HG03432 (cell line): ENCODE results near the gene ACTN4.
A peak's percentile ranks its signal among the peaks of the same experiment; 100 is the strongest.
"Not testable (repeated sequence)": the region's sequence is repeated elsewhere in the genome, so short reads cannot be mapped to it uniquely, and the experiment has no call there.

Experiments
- ATAC-seq: cut with Tn5 transposase; IDR thresholded peaks from one replicate; pipeline ENCODE4 v1.9.1; 2021; ENCODE audit warnings: mild to moderate bottlenecking, moderate library complexity; ENCODE audit not compliant: unreplicated experiment

ACTN4 gene

DNA sequence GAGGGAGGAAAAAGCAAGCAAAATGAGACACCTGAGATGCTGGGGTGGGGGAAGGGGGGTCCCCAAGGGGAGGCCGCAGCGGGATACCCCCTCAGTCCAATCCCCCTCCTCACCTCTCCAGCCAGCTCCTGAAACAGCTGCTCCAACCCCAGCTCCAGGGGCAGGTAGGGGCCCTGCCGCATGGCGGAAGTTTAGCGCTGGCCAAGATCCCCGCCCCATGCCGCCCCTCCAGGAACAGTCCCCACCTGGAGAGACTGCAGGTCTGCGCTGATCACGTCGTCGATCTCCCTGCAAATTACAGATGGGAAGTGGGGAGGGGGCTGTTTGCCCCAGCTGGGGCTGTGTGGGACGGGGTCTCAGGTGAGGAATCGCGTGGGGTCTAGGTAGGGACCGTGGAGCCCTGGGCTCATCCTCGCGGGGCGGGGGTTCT lies 87.8 kb downstream of the ACTN4 start:
- no peak for ATAC-seq

DNA sequence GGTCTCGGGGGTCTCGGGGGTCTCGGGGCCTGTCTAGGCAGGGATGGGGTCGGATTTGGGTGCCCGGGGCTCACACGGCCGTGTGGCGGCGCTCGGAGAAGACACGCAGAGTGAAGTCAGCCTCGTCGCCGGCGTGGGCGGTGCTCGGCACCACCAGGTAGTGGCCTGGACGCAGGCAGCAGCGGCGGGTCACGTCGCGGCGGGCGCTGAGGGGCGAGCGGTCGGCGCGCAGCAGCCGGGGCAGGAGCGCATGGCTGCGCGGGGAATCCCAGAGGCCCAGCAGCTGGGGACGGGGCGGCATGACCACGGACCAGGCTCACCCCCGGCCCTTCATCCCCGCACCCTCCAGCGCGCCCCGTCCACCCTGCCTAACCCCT lies 88.6 kb downstream of the ACTN4 start:
- ATAC-seq = peak; percentile 26

DNA sequence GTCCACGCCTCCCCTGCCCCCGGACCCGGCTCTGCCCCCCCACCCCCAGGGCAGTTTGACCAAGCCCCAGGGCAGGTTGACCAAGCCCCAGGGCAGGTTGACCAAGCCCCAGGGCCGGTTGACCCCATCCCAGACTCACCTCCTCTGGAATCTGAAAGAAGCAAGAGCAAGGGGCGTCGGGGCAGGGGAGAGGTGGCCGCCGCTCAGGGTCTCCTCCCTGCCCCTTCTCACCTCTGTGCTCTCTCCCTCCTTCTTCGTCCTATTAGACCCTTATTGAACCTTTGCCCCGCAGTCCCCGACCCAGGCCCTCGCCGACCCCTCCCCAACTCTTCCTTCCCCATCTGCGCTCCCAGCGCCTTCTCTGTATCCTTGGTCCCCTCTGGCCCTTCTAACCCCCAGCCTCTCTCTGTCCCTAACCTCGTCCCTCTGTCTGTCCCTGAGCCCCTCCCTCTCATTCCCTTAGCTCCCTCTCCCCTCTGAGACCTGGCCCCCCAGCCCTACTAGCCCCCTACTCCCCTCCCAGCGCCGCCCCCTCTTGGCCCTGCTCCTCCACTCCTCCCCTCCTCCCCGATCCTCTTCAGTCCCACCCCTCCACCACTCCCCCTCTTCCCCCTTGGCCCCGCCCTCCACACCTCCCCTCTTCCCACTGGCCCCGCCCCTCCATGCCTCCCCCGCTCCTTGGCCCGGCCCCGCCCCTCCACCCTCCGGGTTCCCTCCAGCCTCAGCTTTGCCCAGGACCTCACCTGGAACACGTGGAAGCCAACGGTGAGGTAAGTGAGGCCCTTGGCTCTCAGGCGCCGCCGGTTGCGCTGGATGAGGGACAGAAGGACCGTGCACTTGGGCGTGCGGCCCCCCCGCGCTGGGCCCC lies 89.2 kb downstream of the ACTN4 start:
- no peak for ATAC-seq

DNA sequence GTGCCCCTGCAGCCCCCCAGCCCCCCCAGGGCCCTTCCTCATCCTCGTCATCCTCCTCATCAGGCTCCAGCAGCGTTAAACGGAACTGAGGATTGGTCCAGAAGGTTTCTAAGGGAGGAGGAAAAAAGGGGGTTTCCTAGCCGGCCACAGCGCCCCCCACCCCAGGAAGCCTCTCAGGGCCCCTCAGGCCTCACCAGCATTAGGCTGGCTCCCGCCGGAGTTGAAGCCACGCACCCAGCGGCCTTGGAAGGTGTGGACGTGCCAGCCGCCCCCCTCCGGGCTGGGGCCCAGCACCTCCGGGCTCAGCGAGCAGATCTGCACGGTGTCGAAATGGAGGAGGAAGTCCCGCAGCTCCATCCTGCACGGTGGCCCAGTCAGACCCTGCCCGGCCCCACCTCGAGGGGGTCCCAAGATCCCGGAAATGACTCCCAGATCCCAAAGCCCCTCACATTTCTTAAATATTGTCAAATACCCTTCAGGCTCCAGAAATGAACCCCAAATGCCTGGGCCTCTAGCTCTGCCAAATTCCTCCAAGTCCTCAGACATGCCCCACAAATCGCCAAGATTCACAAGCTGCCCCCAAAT lies 89.9 kb downstream of the ACTN4 start:
- ATAC-seq = no peak

DNA sequence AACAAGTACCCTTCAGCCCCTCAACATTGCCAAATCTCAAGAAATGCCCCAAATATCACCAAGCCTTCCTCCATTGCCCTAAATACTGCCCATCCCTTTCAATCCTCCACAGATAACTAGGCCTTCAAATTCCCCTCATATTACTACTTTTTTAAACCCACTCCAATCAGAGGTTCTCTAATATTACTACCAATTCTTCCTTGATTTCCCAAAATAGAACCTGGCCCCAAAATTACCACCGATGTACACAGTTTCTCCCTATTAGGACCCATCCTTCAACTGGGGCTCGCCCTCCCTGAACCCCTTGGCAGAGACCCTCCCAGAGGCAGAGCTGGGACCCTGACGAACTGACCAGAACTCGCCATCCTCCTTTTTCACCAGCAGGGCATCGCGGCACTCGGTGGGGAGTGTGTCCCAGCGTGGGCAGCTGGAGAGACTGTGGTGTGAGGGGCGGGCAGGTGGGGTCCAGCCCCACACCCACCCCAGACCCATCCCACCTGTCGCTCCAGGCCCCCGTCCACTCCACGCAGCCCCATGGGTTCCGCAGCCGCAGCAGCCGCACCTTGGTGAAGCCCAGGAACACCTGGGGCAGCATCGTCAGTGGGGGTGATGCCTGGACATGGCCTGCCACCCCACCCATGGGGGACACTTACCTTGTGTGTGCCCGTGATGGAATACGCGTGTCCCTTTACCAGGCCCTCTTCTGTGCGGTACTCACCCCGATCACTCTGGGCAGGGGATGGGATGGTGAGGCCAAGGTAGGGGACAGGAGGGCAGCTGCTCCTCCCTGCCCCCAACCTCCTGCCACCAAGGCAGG lies 90.7 kb downstream of the ACTN4 start:
- no peak for ATAC-seq

DNA sequence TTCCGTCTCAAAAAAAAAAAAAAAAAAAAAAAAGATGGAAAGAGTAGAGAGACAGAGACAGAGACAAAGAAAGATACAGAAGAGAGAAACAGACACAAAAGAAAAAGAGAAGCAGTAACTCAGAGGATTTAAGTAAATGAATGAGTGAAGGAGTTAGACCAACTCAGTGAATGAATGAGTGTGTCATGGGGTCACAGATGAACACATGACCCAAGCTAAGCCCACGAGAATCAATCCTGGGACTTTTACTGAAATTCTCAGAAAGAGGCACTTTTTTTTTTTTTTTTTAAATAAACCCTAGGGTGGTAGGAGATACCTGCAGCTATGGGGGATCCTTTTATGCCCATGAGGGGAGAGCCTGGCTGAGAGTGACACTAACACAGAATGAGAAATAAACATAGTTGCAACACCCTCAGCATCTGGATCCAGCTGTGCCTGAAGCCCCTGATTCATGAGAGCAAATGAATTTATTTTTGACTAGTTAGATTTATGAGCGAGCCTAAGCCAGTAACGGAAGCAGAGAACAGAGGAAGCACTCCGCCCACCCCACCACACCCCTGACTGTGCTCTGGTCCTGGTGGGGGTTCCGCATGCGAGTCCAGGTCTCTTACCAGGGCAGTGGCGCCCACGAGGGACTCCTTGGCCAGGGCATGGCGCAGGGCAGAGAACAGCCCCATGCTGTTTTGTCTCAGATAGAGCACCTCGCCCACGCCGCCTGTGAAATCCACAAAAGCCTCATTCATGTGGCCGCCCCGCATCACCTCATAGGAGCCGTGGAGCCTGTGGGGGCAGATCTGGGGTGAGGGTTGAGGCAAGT lies 92.2 kb downstream of the ACTN4 start:
- no peak for ATAC-seq

DNA sequence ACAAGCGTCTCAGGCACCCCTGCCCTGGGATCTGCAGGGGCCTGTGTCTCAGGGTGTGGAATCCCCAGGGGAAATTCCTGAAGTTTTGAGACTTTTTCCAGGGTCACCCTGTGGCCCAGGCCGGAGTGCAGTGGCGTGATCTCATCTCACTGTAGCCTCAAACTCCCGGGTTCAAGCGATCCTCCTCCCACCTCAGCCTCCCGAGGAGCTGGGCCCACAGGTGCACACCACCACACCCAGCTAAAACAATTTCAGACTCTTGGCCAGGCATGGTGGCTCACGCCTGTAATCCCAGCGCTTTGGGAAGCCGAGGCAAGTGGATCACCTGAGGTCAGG lies 92.8 kb downstream of the ACTN4 start:
- ATAC-seq = no peak

DNA sequence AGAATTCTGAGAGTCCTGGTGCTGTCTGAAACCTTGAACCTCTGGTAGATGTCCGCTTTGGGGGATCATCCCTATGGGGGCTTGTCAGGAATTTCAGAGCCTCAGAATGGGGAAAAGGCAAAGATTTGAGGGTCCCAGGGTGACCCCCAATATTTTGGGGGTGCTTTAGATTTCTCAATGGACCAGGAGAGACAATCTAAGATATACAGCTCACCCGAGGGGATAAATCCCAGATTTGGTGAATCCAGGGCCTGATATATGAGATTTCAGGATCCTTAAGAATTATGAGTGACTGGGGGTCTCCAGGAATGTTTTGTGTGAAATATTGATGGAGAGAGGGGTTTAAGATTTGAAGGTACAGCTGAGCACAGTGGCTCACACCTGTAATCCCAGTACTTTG lies 93.5 kb downstream of the ACTN4 start:
- ATAC-seq = no peak

DNA sequence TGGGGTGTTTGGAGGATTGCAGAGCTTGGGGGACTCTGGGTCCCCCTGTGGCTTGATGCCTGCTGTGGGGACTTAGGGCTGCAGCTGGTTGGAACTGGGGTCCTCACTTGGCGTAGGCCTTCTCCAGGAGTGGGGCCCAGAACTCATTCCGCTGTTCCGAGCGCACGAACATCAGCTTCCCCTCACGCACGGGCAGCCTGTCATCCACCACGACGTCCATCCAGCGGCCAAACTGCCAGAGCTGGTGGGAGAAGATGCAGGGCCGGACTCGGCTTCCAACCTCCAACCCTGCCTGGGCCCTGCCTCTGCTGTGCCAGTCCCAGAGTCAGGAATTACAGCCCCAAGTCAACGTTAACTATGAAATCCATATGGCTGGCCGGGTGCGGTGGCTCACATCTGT lies 94.2 kb downstream of the ACTN4 start:
- ATAC-seq = no peak

DNA sequence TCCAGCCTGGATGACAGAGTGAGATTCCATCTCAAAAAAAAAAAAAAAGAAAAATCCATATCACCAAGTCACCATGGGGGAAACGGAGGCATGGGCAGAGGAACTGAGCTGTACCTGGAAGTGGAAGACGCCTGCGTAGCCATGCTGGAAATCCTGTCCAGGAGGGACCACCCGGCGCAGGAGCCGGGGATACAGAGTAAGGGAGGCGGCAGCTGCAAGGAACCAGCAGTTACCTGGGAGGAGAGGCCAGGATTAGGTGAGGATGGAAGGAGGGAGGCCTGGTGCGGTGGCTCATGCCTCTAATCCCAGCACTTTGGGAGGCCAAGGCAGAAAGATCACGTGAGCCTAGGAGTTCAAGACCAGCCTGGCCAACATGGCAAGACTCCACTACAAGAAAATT lies 94.8 kb downstream of the ACTN4 start:
- ATAC-seq = no peak

DNA sequence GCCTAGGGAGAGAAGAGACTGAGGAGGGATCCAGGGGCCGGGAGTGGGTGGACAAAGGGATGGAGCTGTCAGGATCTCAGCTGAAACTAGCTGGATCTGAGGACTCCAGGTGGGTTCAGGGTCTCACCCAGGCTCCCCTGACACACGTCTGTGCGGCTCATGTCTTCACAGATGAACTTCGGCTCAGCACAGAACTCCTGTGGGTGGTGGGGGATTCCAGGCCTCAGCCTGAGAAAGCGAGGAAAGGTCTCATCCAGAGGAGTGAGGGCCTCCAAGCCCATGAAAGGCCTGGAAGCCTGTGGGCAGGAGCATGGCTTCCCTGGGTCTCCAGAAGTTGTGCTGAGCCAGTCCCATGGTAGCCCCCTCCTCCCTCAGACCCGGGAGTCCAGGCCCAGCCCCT lies 95.5 kb downstream of the ACTN4 start:
- ATAC-seq = no peak

DNA sequence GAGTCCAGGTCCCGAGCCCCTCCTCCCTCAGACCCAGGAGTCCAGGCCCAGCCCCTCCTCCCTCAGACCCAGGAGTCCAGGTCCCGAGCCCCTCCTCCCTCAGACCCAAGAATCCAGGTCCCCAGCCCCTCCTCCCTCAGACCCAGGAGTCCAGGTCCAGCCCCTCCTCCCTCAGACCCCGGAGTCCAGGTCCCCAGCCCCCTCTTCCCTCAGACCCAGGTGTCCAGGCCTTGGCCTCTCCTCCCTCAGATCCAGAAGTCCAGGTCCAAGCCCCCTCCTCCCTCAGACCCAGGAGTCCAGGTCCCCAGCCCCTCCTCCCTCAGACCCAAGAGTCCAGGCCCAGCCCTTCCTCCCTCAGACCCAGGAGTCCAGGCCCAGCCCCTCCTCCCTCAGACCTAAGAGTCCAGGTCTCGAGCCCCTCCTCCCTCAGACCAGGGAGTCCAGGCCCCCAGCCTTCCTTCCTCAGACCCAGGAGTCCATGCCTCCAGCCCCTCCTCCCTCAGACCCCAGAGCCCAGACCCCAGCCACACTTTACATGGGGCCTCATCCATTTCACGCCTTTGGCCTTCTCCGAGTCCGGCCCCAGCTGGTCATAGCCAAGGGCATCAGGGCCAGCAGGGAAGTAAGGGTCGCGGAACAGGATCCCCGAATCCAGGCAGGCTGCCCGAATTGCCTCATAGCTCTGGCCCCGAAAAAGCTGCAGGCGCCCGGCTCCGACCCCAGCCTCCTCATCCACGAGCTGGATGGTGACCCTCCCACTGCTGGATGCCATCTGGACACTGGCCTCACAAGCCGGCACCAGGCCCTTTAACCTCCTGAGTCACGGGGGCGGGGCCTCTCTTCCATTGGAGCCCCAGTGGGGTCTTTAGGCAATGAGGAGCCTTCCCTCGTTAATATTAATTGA lies 96.2 kb downstream of the ACTN4 start:
- no peak for ATAC-seq

DNA sequence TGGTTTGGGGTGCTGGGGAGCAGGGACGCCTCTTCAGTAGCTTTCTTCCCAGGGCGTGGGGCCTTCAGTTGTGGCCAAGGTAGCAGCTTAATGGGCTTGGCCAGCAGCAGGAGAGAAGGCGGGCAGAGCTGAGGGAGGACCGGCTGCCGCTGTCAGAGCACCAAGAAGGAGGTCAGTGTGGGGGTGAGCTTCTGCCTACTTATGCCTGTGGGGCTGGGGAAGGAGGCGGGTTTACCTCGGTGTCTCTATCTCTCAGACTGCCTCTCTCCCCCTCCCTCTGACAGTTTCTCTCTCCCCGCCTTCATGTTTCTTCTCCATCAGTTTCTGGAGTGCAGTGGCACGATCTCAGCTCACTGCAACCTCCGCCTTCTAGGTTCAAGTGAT lies 96.8 kb downstream of the ACTN4 start, which contains the start of gene CAPN12:
CAPN12 (minus strand) TSS at position 177 of the 384 bp plus-strand sequence. CDS start 309 bp downstream, outside the sequence.
- no peak for ATAC-seq

DNA sequence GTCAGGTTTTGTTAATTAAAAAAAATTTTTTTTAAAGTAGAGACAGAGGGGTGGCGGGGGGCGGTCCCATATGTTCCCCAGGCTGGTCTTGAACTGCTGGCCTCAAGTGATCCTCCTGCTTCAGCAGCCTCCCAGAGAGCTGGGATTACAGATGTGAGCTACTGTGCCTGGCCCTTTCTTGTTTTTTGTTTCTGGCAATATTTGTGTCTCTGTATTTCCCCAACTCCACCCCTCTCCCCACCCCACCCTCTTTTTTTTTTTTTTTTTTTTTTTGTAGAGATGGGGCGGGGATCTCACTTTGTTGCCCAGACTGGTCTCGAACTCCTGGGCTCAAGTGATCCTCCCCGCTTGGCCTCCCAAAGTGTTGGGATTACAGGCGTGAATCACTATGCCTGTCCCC lies 97.4 kb downstream of the ACTN4 start:
- no peak for ATAC-seq

DNA sequence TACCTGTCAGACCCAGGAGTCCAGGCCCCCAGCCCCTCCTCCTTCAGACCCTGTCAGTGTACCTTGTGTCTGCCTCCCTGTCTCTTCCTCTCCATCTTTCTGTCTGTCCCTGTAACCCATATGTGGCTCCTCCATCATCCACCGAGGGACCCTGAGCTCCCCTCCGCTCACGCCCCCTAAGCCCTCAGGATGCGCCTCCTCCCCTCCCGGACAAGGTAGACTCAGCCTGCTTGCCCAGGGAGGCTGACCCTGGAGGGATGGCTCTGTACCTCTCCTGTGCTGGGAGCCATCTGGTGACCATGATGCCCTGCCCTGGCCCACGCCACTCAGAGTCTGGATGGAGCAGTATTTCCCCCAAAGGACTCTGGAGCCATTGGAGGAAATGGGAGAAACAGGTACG lies 97.9 kb downstream of the ACTN4 start:
- no peak for ATAC-seq

DNA sequence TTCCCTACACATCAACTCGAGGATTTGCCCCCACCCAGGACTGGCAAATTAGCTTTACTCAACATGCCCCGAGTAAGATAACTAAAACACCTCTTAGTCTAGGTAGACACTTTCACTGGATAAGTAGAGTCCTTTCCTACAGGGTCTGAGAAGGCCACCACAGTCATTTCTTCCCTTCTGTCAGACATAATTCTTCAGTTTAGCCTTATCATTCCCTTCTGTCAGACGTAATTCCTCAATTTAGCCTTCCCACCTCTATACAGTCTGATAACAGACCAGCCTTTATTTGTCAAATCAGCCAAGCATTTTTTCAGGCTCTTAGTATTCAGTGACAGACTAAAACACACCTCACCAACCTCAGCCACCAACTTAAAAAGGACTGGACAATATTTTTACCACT lies 106.3 kb downstream of the ACTN4 start:
- not testable (repeated sequence) for ATAC-seq

DNA sequence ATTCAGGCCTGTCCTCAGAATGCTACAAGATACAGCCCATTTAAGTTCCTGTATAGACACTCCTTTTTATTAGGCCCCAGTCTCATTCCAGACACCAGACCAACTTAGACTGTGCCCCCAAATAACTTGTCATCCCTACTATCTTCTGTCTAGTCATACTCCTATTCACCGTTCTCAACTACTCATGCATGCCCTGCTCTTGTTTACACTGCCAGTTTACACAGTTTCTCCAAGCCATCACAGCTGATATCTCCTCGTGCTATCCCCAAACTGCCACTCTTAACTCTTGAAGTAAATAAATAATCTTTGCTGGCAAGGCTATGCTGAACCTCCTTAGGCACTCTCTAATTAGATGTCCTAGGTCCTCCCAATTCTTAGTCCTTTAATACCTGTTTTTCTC lies 106.7 kb downstream of the ACTN4 start:
- ATAC-seq = not testable (repeated sequence)

DNA sequence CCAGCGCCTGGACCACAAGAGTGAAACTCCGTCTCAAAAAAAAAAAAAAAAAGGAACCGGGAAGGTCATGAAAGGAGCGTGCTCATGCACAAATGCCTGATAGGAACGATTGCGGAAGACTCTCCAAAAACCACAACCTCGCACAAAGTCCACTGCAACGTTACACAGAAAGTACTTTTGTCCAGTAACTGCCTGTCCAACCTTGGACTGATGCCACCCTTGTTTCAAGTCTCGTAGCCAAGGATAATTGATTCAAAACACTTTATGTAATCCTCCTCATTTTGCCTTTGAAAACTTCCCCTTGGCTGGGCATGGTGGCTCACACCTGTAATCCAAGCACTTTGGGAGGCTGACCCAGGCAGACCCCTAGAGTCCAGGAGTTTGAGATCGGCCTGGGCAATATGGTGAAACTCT lies 112.1 kb downstream of the ACTN4 start:
- no peak for ATAC-seq

DNA sequence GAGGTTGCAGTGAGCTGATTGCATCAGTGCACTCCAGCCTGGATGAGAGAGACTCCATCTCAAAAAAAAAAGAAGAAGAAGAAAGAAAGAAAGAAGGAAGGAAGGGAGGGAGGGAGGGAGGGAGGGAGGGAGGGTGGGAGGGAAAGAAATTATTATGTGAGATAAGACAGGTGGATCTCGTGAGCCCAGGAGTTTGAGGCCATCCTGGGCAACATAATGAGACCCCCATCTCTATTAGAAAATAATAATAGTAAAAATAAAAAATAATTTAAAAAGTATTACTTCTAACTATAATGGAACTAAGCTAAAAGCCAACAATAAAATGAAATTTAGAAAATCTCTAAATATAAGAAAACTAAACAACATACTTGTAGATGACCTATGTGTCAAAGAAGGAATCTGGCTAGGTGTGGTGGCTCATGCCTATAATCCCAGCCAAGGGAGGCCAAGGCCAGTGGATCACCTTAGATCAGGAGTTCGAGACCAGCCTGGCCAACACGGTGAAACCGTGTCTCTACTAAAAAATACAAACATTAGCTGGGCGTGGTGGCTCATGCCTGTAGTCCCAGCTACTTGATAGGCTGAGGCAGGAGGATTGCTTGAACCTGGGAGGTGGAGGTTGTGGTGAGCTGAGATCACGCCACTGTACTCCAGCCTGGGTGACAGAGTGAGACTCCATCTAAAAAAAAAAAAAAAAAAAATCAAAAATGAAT lies 113.5 kb downstream of the ACTN4 start:
- ATAC-seq = not testable (repeated sequence)
